GM12874 (cell line): ENCODE data around the gene PANX1.

ENCODE experiments used
- TF ChIP-seq, protein P1 (sequence below): IDR thresholded peaks from 2 replicates; pipeline ENCODE4 v1.5.1; 2011; ENCODE audit warnings: low read depth, mild to moderate bottlenecking, control low read depth, low read length, moderate library complexity; ENCODE audit not compliant: insufficient read depth

The PANX1 gene

DNA sequence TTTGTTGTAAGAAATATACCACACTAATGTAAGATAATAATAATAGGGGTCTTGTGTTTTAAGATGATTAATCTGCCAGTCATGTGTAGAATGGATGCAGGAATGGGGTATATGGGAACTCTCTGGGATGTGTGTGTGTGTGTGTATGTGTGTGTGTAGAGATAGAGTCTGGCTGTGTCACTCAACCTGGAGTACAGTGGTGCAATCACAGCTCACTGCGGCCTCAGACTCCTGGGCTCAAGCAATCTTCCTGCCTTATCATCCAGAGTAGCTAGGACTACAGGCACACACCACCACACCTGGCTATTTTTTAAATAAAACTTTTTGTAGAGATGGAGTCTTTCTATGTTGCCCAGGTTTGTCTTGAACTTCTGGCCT lies 11.5 kb upstream of the PANX1 start:
- TF ChIP-seq, protein P1, sequence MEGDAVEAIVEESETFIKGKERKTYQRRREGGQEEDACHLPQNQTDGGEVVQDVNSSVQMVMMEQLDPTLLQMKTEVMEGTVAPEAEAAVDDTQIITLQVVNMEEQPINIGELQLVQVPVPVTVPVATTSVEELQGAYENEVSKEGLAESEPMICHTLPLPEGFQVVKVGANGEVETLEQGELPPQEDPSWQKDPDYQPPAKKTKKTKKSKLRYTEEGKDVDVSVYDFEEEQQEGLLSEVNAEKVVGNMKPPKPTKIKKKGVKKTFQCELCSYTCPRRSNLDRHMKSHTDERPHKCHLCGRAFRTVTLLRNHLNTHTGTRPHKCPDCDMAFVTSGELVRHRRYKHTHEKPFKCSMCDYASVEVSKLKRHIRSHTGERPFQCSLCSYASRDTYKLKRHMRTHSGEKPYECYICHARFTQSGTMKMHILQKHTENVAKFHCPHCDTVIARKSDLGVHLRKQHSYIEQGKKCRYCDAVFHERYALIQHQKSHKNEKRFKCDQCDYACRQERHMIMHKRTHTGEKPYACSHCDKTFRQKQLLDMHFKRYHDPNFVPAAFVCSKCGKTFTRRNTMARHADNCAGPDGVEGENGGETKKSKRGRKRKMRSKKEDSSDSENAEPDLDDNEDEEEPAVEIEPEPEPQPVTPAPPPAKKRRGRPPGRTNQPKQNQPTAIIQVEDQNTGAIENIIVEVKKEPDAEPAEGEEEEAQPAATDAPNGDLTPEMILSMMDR = no peak

DNA sequence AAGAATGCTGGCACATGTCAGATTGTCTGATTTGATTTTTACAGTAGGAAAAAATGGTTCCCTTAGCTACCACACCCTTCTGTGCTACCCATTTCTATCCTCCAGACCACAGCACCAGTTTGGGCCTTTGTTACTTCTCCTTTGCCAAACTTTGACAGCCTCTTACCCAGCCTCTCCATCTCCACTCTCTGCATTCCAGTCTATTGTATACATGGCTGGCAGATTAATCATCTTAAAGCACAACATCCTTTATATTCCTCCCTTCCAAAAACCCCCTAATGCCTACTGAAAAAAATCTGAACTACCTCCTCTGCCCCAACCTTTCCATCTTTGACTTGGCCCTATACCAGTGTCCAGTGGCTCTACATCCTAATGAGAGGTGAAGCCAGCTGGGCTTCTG lies 10.8 kb upstream of the PANX1 start:
- TF ChIP-seq, protein P1 = no peak

DNA sequence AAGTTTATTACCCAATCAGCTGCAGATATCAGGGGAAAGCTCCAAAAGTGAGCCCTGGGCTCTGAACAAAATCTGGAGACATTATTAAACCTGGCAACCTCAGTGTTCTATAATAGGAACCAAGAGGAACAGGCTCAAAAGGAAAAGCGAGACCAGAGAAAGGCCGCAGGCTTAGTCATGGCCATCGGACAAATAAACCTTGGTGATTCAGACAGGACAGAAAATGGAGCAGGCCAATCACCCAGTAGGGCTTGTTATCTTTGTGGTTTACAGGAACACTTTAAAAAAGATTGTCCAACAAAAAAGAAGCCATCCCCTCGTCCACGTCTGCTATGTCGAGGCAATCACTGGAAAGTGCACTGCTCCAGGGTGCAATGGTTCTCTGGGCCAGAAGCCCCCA lies 7.7 kb upstream of the PANX1 start:
- TF ChIP-seq, protein P1 = no peak

DNA sequence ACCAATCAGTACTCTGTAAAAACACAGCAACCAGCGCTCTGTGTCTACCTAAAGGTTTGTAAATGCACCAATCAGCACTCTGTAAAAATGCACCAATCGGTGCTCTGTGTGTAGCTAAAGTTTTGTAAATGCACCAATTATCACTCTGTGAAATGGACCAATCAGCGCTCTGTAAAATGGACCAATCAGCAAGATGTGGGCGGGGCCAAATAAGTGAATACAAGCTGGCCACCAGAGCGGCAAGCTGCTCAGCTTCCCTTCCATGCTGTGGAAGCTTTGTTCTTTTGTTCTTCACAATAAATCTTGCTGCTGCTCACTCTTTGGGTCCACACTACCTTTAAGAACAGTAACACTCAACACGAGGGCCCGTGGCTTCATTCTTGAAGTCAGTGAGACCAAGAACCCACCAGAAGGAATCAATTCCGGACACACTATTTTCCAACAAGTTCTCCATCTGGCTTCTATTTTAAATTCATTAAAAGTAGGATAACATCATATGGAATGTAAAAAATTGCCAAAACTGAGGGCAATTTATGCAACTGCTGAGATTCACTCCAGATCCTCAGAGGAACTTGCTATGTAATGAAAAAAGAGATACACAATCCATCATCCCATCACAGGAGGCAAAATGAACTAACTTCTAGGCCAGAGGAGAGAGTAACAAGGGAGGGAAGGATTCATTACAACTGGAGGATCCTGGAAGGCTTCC lies 3.1 kb upstream of the PANX1 start:
- TF ChIP-seq, protein P1 = no peak

DNA sequence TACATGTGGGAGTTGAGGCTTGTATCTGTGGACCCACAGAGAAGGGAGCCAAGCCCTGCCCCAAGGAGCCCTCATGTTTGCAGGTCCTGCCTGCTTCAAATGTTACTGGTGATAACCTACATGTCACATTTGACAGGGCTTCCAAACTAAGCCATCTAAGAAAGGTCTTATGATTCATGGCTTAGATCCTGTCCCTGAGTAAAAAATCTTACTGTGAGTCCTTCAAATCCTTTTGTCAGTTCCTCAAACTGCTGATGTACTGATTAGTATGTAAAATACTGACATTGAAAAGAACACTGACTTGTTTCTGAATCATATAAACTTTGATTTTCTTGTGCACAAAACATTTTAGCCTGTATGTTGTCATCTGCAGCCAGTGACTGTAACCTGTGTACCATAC lies 1.0 kb upstream of the PANX1 start:
- TF ChIP-seq, protein P1 = no peak

DNA sequence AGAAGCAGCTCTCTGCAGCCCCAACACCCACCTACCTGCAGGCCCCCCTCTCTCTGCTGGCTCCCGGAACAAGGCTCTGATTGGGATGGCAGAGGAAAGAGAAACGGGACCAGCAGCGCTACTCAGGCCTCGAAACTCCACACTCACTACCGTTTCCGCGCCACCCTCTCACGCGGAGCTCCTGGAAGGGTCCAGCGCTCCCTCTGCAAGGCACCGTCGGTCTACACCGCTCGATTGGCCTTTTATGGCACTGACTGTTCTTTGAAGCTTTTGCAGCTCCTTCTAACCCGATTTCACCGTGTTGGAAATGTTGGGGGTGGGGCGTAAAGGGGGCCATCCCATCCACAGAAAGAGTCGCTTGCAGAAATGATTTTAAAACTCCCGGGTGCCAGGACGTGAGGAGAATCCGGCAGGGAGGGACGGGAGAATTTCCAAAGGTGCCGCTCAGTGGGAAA lies 323 bp upstream of the PANX1 start:
- TF ChIP-seq, protein P1 = no peak

DNA sequence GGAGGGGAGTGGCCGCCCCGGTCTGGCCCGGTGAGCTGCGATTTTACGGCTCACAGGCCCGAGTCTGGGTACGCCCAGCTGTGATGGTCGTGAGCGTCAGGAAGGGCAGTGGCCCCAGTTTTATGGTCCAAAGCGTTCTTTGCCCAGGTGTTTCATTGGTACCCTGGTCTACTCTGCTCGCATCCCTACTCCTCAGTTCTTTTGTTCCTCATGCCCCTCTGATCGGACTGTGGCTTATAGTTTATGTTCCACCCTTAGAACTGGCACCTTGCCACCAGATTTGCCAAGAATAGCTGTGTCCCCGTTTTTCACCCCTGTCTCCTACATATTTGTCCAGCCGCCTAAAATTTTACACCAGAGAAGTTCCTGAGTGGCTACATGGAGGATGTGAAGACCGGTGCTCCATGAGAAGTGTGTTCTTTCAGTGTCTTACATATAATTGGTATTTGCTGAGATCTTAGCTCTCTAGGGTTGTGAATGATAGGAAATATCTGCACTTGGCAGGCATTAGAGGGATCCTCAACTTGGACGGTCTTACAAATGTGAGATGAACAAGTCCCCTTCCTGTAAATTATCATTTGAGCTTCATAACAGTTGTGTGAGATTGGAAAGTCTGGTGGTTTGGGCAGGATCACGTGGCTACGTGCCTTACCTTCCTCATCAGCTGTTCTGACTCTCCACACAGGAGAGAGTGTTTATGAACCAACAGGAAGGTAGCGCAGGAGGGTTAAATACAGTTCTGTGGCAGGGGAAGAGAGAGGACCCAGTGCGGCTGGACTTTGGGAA lies 1.1 kb downstream of the PANX1 start:
- TF ChIP-seq, protein P1 = no peak
